K562 (cell line): ENCODE data around the gene KDF1. TPM values are rescaled to one million over a fixed set of nuclear protein-coding genes. Genes with fewer than 3 reads are reported as not detected.

Source experiments
- ADNP ChIP-seq: fragments of 200-800 bp; sonication (Bioruptor generic); IDR thresholded peaks from 2 replicates; pipeline ENCODE4 v1.6.1; 2016; ENCODE audit warnings: missing genetic modification characterization, missing compliant biosample characterization
- ETV5 ChIP-seq: sonication (generic); formaldehyde crosslinking; IDR thresholded peaks from 2 replicates; pipeline ENCODE4 v1.4.0; 2020; ENCODE audit warnings: low read depth, mild to moderate bottlenecking, missing genetic modification reagents
- GATAD2B ChIP-seq: fragments of 450-650 bp; IDR thresholded peaks from 2 replicates; pipeline ENCODE4 v1.6.1; 2017; ENCODE audit warnings: mild to moderate bottlenecking, borderline replicate concordance
- HEY1 ChIP-seq: fragments of 250-450 bp; sonication (Bioruptor Pico); IDR thresholded peaks from 2 replicates; pipeline ENCODE4 v1.5.0; 2020; ENCODE audit warnings: mild to moderate bottlenecking, moderate library complexity, borderline replicate concordance
- HNRNPK ChIP-seq: fragments of 200-400 bp; formaldehyde crosslinking; IDR thresholded peaks from one replicate; pipeline ENCODE4 v1.6.1; 2018; ENCODE audit warnings: mild to moderate bottlenecking, low read depth, low read length; ENCODE audit not compliant: poor library complexity, severe bottlenecking
- HOXB6 ChIP-seq: fragments of 250-450 bp; sonication (Bioruptor Pico); IDR thresholded peaks from 2 replicates; pipeline ENCODE4 v1.5.1; 2022; ENCODE audit warnings: mild to moderate bottlenecking, borderline replicate concordance
- ILF3 ChIP-seq: fragments of 450-650 bp; IDR thresholded peaks from 2 replicates; pipeline ENCODE4 v1.6.1; 2018; ENCODE audit warnings: antibody characterized with exemption, mild to moderate bottlenecking, moderate library complexity, borderline replicate concordance
- KAT2B ChIP-seq: IDR thresholded peaks from one replicate; pipeline ENCODE4 v1.6.1; 2012; ENCODE audit warnings: low read depth, mild to moderate bottlenecking, control low read depth, inconsistent platforms, low read length, moderate library complexity
- KDM4B ChIP-seq, 2 experiments: fragments of 450-650 bp in 1 of 2; sonication (generic) in 1 of 2; IDR thresholded peaks; 2 replicates each; pipeline ENCODE4 v1.6.1; 2016 to 2017; ENCODE audit warnings: borderline replicate concordance in 2 of 2, antibody characterized with exemption in 1 of 2, low read depth in 1 of 2, mild to moderate bottlenecking in 1 of 2
- NR3C1 ChIP-seq: sonication (generic); formaldehyde crosslinking; IDR thresholded peaks from 2 replicates; pipeline ENCODE4 v1.8.1; 2022; ENCODE audit warnings: missing genetic modification reagents
- PHF20 ChIP-seq: fragments of 450-650 bp; IDR thresholded peaks from 2 replicates; pipeline ENCODE4 v1.6.1; 2018; ENCODE audit not compliant: partially characterized antibody
- RHOXF2B ChIP-seq: fragments of 250-450 bp; sonication (Bioruptor Pico); conservative IDR thresholded peaks from 2 replicates; pipeline ENCODE4 v1.5.1; 2021
- SNIP1 ChIP-seq: fragments of 450-650 bp; IDR thresholded peaks from 2 replicates; pipeline ENCODE4 v1.7.1; 2017; ENCODE audit warnings: low read depth, mild to moderate bottlenecking
- TEAD4 ChIP-seq, 2 experiments: sonication (generic) in 1 of 2; formaldehyde crosslinking in 1 of 2; IDR thresholded peaks; 2 replicates each; pipeline versions ENCODE4 v1.6.1 to v1.8.0; 2012 to 2022; ENCODE audit warnings: borderline replicate concordance in 1 of 2, inconsistent platforms in 1 of 2, low read length in 1 of 2, mild to moderate bottlenecking in 1 of 2, missing genetic modification reagents in 1 of 2
- ZBTB11 ChIP-seq, 3 experiments: fragments of 200-800 bp in 1 of 3; fragments of 250-450 bp in 1 of 3; fragments of 450-650 bp in 1 of 3; sonication (Bioruptor Pico) in 1 of 3; sonication (Bioruptor generic) in 1 of 3; formaldehyde crosslinking in 1 of 3; IDR thresholded peaks; 2 replicates each; pipeline versions ENCODE4 v1.6.1 to v1.8.0; 2016 to 2022; ENCODE audit warnings: mild to moderate bottlenecking in 2 of 3, missing genetic modification characterization in 2 of 3, missing compliant biosample characterization in 1 of 3, moderate library complexity in 1 of 3
- ZBTB43 ChIP-seq: sonication (generic); formaldehyde crosslinking; IDR thresholded peaks from 2 replicates; pipeline ENCODE4 v1.8.0; 2023; ENCODE audit warnings: mild to moderate bottlenecking, missing genetic modification reagents
- ZBTB7A ChIP-seq: IDR thresholded peaks from 2 replicates; pipeline ENCODE4 v1.6.1; 2011; ENCODE audit warnings: low read depth, mild to moderate bottlenecking, low read length, moderate library complexity, borderline replicate concordance; ENCODE audit not compliant: control insufficient read depth
- ZKSCAN8 ChIP-seq: fragments of 200-800 bp; sonication (Bioruptor generic); IDR thresholded peaks from 2 replicates; pipeline ENCODE4 v1.6.1; 2016; ENCODE audit warnings: missing genetic modification characterization, missing compliant biosample characterization
- ZNF707 ChIP-seq: fragments of 250-450 bp; sonication (Bioruptor Pico); conservative IDR thresholded peaks from 2 replicates; pipeline ENCODE4 v1.8.0; 2022; ENCODE audit warnings: inconsistent platforms, mild to moderate bottlenecking, moderate library complexity
- ZZZ3 ChIP-seq: fragments of 450-650 bp; IDR thresholded peaks from 2 replicates; pipeline ENCODE4 v1.6.1; 2016; ENCODE audit warnings: antibody characterized with exemption, mild to moderate bottlenecking, moderate library complexity
- polyA plus RNA-seq, 8 experiments: library from polyadenylated mRNA; depleted of rRNA in 4 of 8; stranded (reverse) in 5 of 8; unstranded in 3 of 8; fragments of >200 nt; fragmentation: Nextera tagmentation in 2 of 8; fragmentation: Illumina TruSeq in 1 of 8; extraction: Ambion mirVana in 2 of 8; extraction: Trizol in 1 of 8; gene quantifications; 2 replicates each; pipeline versions ENCODE4 v1.2.1 to v1.2.3, GENCODE V29; 2011 to 2014; ENCODE audit warnings: inconsistent platforms in 1 of 8, missing spikeins in 1 of 8
- total RNA-seq, 7 experiments: library from RNA; depleted of rRNA in 6 of 7; stranded (reverse); fragments of >200 nt in 6 of 7; fragmentation: Illumina TruSeq in 2 of 7; extraction: Trizol in 2 of 7; gene quantifications; 2 replicates each; pipeline versions ENCODE4 v1.2.1 to v1.2.3, GENCODE V29; 2011 to 2021; ENCODE audit warnings: low replicate concordance in 1 of 7
- TF ChIP-seq, protein P1 (sequence below): sonication (generic); formaldehyde crosslinking; IDR thresholded peaks from 2 replicates; pipeline ENCODE4 v1.8.1; 2022; ENCODE audit warnings: missing genetic modification reagents

KDF1 gene
- total and polyA plus RNA-seq, 9 of the 15 experiments (the other 6 are each of a cell fraction or from before 2014, with no cell fraction given): 0.38 to 1.9 (median 0.83) TPM

DNA sequence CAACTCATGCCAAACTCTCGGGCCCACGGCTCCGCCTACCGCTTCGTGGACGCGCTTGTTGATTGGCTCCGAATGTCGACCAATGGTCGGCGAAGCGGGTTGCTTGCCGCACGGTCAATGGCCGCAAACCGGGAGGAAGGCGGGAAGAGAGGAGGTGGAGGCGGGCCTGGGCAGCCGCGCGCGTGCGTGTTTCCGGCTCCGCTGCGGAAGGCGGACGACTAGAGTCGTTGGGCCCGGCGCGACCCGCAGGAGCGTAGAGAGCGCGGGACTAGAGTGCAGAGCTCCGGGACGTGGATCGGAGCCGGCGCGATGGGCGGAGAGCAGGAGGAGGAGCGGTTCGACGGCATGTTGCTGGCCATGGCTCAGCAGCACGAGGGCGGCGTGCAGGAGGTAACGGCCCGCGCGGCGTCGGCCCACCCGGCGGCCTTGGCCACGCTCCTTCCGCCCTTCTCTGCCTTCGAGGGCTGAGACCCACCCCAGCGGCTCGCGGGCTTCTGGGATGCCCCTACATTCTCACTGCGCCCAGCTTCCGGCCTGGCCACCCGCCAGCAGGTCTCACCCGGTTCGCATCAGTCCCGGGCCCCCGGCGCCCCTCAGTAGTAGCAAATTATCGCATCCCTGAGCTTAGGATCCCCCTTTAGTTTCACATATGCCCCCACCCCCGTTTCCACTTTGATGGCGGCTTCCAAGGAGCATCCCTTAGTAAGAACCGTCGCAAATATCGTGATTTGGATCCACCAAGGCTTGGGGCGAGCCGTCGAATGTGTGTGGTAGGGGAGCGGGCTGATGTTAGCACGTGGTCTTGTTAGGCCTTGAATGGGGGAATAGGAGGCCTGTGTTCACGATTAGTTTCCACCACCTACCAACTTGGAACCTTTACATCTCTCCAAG is 38.5 kb downstream of the KDF1 start, which contains the start of gene NUDC (continued):
- TF ChIP-seq ZBTB11 (CRISPR knock-in tag; IDR thresholded peaks at IDR 0.05) (peak in 2 of 3 experiments; percentile 54 to 87; a peak in 4 of 6 replicates), HNRNPK (no peak), ILF3 (no peak), ETV5 (CRISPR knock-in tag) (peak; percentile 88), KDM4B (IDR thresholded peaks at IDR 0.05; ENCODE audit: borderline replicate concordance in 2 of 2, low read depth in 1 of 2) (peak in 1 of 2 experiments; percentile 85; a peak in 1 of 4 replicates), ZNF707 (no peak), RHOXF2B (CRISPR knock-in tag) (no peak), PHF20 (peak; percentile 96), ADNP (tag) (no peak), ZBTB43 (CRISPR knock-in tag) (no peak), TEAD4 (IDR thresholded peaks at IDR 0.05; ENCODE audit: low read length) (peak; percentile 49; the same call in 1 of the 2 replicates), TEAD4 (CRISPR knock-in tag; IDR thresholded peaks at IDR 0.05; ENCODE audit: borderline replicate concordance) (peak; percentile 87; the same call in 1 of the 2 replicates), GATAD2B (no peak; the same call in 1 of the 2 replicates), ZKSCAN8 (CRISPR knock-in tag) (no peak), ZBTB7A (peak; percentile 42; the same call in 1 of the 2 replicates), HEY1 (CRISPR knock-in tag) (no peak), KAT2B (no peak), ZZZ3 (no peak), SNIP1 (no peak), HOXB6 (no peak), NR3C1 (peak; percentile 90)
- TF ChIP-seq, protein P1, sequence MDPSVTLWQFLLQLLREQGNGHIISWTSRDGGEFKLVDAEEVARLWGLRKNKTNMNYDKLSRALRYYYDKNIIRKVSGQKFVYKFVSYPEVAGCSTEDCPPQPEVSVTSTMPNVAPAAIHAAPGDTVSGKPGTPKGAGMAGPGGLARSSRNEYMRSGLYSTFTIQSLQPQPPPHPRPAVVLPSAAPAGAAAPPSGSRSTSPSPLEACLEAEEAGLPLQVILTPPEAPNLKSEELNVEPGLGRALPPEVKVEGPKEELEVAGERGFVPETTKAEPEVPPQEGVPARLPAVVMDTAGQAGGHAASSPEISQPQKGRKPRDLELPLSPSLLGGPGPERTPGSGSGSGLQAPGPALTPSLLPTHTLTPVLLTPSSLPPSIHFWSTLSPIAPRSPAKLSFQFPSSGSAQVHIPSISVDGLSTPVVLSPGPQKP: no peak
